ENCODE measurements around the gene SGSH.

Gene SGSH

GRCh38 chr17:80171681-80172080, 48.5 kb downstream of the SGSH start:
- no peak overlapping the region for H3K4me3 ChIP-seq (ENCODE audit: low read length)
- H3K27me3 ChIP-seq (ENCODE audit: control insufficient read depth, insufficient read depth, low read length): no peaks in the 10 kb centered on the region
- no peak overlapping the region for H3K27ac ChIP-seq (ENCODE audit: low read length)
- H3K9ac ChIP-seq (ENCODE audit: low read length): no peak overlapping the region
- H3K36me3 ChIP-seq (ENCODE audit: control insufficient read depth, low read depth, low read length): no peaks in the 10 kb centered on the region
- no peaks in the 10 kb centered on the region for H3K9me3 ChIP-seq (ENCODE audit: control insufficient read depth, low read depth, low read length)
- H3K4me1 ChIP-seq (ENCODE audit: control insufficient read depth, low read depth, low read length): no peaks in the 10 kb centered on the region

GRCh38 chr17:80169784-80170500, 50.2 kb downstream of the SGSH start, which contains the start of gene CARD14:
TSS of gene CARD14 (plus strand) at chr17:80170030. CDS start at chr17:80181439, 11,409 bp downstream.
- Histone ChIP-seq H3K36me3 (ENCODE audit: control insufficient read depth, low read depth, low read length) (no peaks in the 10 kb centered on the region), H3K9ac (ENCODE audit: low read length) (no peak within 1 kb of the TSS), H3K9me3 (ENCODE audit: control insufficient read depth, low read depth, low read length) (no peaks in the 10 kb centered on the region), H3K27ac (ENCODE audit: low read length) (no peak within 1 kb of the TSS), H3K4me1 (ENCODE audit: control insufficient read depth, low read depth, low read length) (no peaks in the 10 kb centered on the region), H3K27me3 (ENCODE audit: control insufficient read depth, insufficient read depth, low read length) (no peaks in the 10 kb centered on the region), H3K4me3 (ENCODE audit: low read length) (no peak within 1 kb of the TSS)

GRCh38 chr17:80169107-80169506, 51.0 kb downstream of the SGSH start:
- no peak overlapping the region for H3K4me3 ChIP-seq (ENCODE audit: low read length)
- H3K9ac ChIP-seq (ENCODE audit: low read length): no peak overlapping the region

DNA sequence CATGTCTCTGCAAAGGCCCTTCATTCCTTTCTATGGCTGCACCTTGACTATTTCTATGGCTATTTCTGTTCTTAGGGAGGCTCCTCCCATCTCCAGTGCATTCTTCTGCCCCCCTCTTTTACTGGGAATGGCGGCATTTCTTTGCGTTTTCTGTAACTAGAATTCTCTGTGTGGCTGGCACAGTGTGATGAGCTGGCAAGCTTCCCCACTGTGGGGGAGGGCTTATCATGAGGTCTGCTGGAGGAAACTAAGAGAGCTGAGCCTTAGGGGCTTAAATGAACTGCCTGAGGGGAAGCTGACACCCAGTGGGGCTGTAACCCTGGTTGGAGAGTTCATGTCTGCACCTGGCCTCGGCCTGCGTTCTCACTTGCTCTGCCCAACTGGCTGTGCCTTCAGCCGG, 51.8 kb downstream of the SGSH start:
- Histone ChIP-seq H3K9me3 (ENCODE audit: control insufficient read depth, low read depth, low read length) (no peaks in the 10 kb centered on the region), H3K27me3 (ENCODE audit: control insufficient read depth, insufficient read depth, low read length) (no peaks in the 10 kb centered on the region), H3K27ac (ENCODE audit: low read length) (no peak overlapping the region), H3K36me3 (ENCODE audit: control insufficient read depth, low read depth, low read length) (no peaks in the 10 kb centered on the region), H3K4me3 (ENCODE audit: low read length) (no peak overlapping the region), H3K9ac (ENCODE audit: low read length) (no peak overlapping the region), H3K4me1 (ENCODE audit: control insufficient read depth, low read depth, low read length) (no peaks in the 10 kb centered on the region)

More at GRCh38 chr17:80169107-80169506, 51.0 kb downstream of the SGSH start:
- no peak overlapping the region for H3K27ac ChIP-seq (ENCODE audit: low read length)
- no peaks in the 10 kb centered on the region for H3K27me3 ChIP-seq (ENCODE audit: control insufficient read depth, insufficient read depth, low read length)
- no peaks in the 10 kb centered on the region for H3K36me3 ChIP-seq (ENCODE audit: control insufficient read depth, low read depth, low read length)
- no peaks in the 10 kb centered on the region for H3K4me1 ChIP-seq (ENCODE audit: control insufficient read depth, low read depth, low read length)
- H3K9me3 ChIP-seq (ENCODE audit: control insufficient read depth, low read depth, low read length): no peaks in the 10 kb centered on the region

- H3K4me3 ChIP-seq (ENCODE audit: low read length): no peak overlapping the region
- H3K27me3 ChIP-seq (ENCODE audit: control insufficient read depth, insufficient read depth, low read length): no peaks in the 10 kb centered on the region
- no peaks in the 10 kb centered on the region for H3K9me3 ChIP-seq (ENCODE audit: control insufficient read depth, low read depth, low read length)
- no peak overlapping the region for H3K9ac ChIP-seq (ENCODE audit: low read length)
- no peaks in the 10 kb centered on the region for H3K36me3 ChIP-seq (ENCODE audit: control insufficient read depth, low read depth, low read length)
- H3K27ac ChIP-seq (ENCODE audit: low read length): no peak overlapping the region
- H3K4me1 ChIP-seq (ENCODE audit: control insufficient read depth, low read depth, low read length): no peaks in the 10 kb centered on the region
Observed at GRCh38 chr17:80166446-80166845, 53.7 kb downstream of the SGSH start.

DNA sequence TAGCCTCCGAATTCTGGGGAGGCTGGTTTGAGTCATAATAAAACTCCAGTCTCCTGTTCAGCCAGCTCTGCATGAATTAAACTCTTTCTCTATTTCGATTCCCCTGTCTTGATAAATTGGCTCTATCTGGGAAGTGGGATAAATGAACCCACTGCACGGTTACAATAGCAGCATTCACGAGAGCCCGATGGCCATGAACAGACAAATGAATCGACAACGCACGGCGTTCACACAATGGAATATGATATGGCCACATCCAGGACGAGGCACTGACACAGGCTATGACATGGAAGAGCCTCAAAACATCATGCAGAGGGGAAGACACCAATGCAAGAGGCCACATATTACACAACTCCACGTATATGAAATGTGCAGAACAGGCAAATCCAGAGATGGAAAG, 55.9 kb downstream of the SGSH start:
- H3K9ac ChIP-seq (ENCODE audit: low read length): no peak overlapping the region
- no peaks in the 10 kb centered on the region for H3K36me3 ChIP-seq (ENCODE audit: control insufficient read depth, low read depth, low read length)
- peaks cover 4% of the 10 kb centered on the region for H3K27me3 ChIP-seq (ENCODE audit: control insufficient read depth, insufficient read depth, low read length)
- no peak overlapping the region for H3K4me3 ChIP-seq (ENCODE audit: low read length)
- H3K27ac ChIP-seq (ENCODE audit: low read length): no peak overlapping the region
- H3K4me1 ChIP-seq (ENCODE audit: control insufficient read depth, low read depth, low read length): peaks cover 19% of the 10 kb centered on the region
- H3K9me3 ChIP-seq (ENCODE audit: control insufficient read depth, low read depth, low read length): no peaks in the 10 kb centered on the region

DNA sequence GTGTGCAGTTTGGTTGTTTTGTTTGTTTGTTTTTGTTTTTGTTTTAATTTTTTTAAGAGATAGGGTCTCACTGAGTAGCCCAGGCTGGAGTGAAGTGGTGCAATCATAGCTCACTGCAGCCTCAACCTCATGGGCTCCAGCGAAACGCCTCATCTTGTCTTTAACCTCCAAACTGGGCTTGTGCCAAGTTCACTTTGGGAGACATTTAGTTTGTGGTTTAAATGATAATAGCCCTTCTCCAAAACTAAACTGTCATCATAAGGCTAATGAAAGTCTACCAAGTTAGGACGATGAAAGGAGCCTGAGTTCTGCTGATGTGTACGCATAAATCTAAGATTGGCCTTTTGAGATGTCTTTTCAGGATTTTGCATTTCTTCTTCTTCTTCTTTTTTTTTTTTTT, 56.8 kb downstream of the SGSH start:
- Histone ChIP-seq H3K9ac (ENCODE audit: low read length) (no peak overlapping the region), H3K4me1 (ENCODE audit: control insufficient read depth, low read depth, low read length) (peaks cover 22% of the 10 kb centered on the region), H3K27me3 (ENCODE audit: control insufficient read depth, insufficient read depth, low read length) (peaks cover 4% of the 10 kb centered on the region), H3K4me3 (ENCODE audit: low read length) (no peak overlapping the region), H3K36me3 (ENCODE audit: control insufficient read depth, low read depth, low read length) (no peaks in the 10 kb centered on the region), H3K27ac (ENCODE audit: low read length) (no peak overlapping the region), H3K9me3 (ENCODE audit: control insufficient read depth, low read depth, low read length) (no peaks in the 10 kb centered on the region)

- H3K4me1 ChIP-seq (ENCODE audit: control insufficient read depth, low read depth, low read length): peaks cover 22% of the 10 kb centered on the region
- peaks cover 8% of the 10 kb centered on the region for H3K9me3 ChIP-seq (ENCODE audit: control insufficient read depth, low read depth, low read length)
- no peak overlapping the region for H3K9ac ChIP-seq (ENCODE audit: low read length)
- peaks cover 4% of the 10 kb centered on the region for H3K27me3 ChIP-seq (ENCODE audit: control insufficient read depth, insufficient read depth, low read length)
- no peaks in the 10 kb centered on the region for H3K36me3 ChIP-seq (ENCODE audit: control insufficient read depth, low read depth, low read length)
- peak overlapping the region; percentile 0 for H3K4me3 ChIP-seq (ENCODE audit: low read length)
- no peak overlapping the region for H3K27ac ChIP-seq (ENCODE audit: low read length)
Observed at GRCh38 chr17:80160536-80160935, 59.6 kb downstream of the SGSH start.

Data from iPS-18a (cell line).